K562 (cell line): ENCODE measurements around the gene NT5DC4. TPM values are rescaled to one million over a fixed set of nuclear protein-coding genes. Genes with fewer than 3 reads are reported as not detected.

Experiments used
- EP400 ChIP-seq: fragments of 450-650 bp; IDR thresholded peaks from 2 replicates; pipeline ENCODE4 v1.6.1; 2017; ENCODE audit warnings: antibody characterized with exemption, mild to moderate bottlenecking, moderate library complexity
- FIP1L1 ChIP-seq: fragments of 200-400 bp; formaldehyde crosslinking; IDR thresholded peaks from 2 replicates; pipeline ENCODE4 v1.6.1; 2018; ENCODE audit warnings: mild to moderate bottlenecking, low read depth, low read length; ENCODE audit not compliant: poor library complexity, severe bottlenecking
- FOS ChIP-seq: IDR thresholded peaks from 3 replicates; pipeline ENCODE4 v1.6.1; 2011; ENCODE audit not compliant: insufficient read length; ENCODE audit errors: extremely low read depth
- IRF2 ChIP-seq: sonication (generic); formaldehyde crosslinking; IDR thresholded peaks from 2 replicates; pipeline ENCODE4 v1.8.1; 2022; ENCODE audit warnings: mild to moderate bottlenecking, missing genetic modification reagents
- LCOR ChIP-seq: sonication (generic); formaldehyde crosslinking; IDR thresholded peaks from 2 replicates; pipeline ENCODE4 v1.8.0; 2022; ENCODE audit warnings: mild to moderate bottlenecking, missing genetic modification reagents
- MBD2 ChIP-seq: sonication (generic); IDR thresholded peaks from 2 replicates; pipeline ENCODE4 v1.6.1; 2016; ENCODE audit warnings: low read depth, borderline replicate concordance
- NFRKB ChIP-seq: fragments of 450-650 bp; IDR thresholded peaks from 2 replicates; pipeline ENCODE4 v1.6.1; 2016; ENCODE audit warnings: low read depth
- PCBP1 ChIP-seq: fragments of 200-400 bp; formaldehyde crosslinking; IDR thresholded peaks from 2 replicates; pipeline ENCODE4 v1.6.1; 2018; ENCODE audit warnings: mild to moderate bottlenecking, low read depth, low read length; ENCODE audit not compliant: poor library complexity, severe bottlenecking
- ZBTB1 ChIP-seq: sonication (generic); formaldehyde crosslinking; IDR thresholded peaks from 2 replicates; pipeline ENCODE4 v1.8.1; 2023; ENCODE audit warnings: missing genetic modification reagents, low read depth, mild to moderate bottlenecking, borderline replicate concordance
- ZNF24 ChIP-seq: fragments of 450-650 bp; IDR thresholded peaks from 2 replicates; pipeline ENCODE4 v1.6.1; 2016
- ZNF316 ChIP-seq: fragments of 450-650 bp; IDR thresholded peaks from 2 replicates; pipeline ENCODE4 v1.6.1; 2016
- ZNF408 ChIP-seq: fragments of 250-450 bp; sonication (Bioruptor Pico); IDR thresholded peaks from 2 replicates; pipeline ENCODE4 v1.4.0; 2020; ENCODE audit warnings: low read depth, mild to moderate bottlenecking, moderate library complexity
- ZNF41 ChIP-seq: fragments of 250-450 bp; sonication (Bioruptor Pico); conservative IDR thresholded peaks from 2 replicates; pipeline ENCODE4 v1.4.0; 2020; ENCODE audit warnings: mild to moderate bottlenecking
- polyA plus RNA-seq, 8 experiments: library from polyadenylated mRNA; depleted of rRNA in 4 of 8; stranded (reverse) in 5 of 8; unstranded in 3 of 8; fragments of >200 nt; fragmentation: Nextera tagmentation in 2 of 8; fragmentation: Illumina TruSeq in 1 of 8; extraction: Ambion mirVana in 2 of 8; extraction: Trizol in 1 of 8; gene quantifications; 2 replicates each; pipeline versions ENCODE4 v1.2.1 to v1.2.3, GENCODE V29; 2011 to 2014; ENCODE audit warnings: inconsistent platforms in 1 of 8, missing spikeins in 1 of 8
- total RNA-seq, 7 experiments: library from RNA; depleted of rRNA in 6 of 7; stranded (reverse); fragments of >200 nt in 6 of 7; fragmentation: Illumina TruSeq in 2 of 7; extraction: Trizol in 2 of 7; gene quantifications; 2 replicates each; pipeline versions ENCODE4 v1.2.1 to v1.2.3, GENCODE V29; 2011 to 2021; ENCODE audit warnings: low replicate concordance in 1 of 7
- TF ChIP-seq, protein P1 (sequence below): fragments of 200-800 bp; sonication (Bioruptor generic); IDR thresholded peaks from 2 replicates; pipeline ENCODE4 v1.6.1; 2017; ENCODE audit warnings: missing genetic modification characterization, missing compliant biosample characterization
- TF ChIP-seq, protein P2 (sequence below): fragments of 450-650 bp; formaldehyde crosslinking; IDR thresholded peaks from 2 replicates; pipeline ENCODE4 v1.4.0; 2022; ENCODE audit warnings: missing genetic modification characterization
- TF ChIP-seq, protein P3 (sequence below), 2 experiments: fragments of 450-650 bp; conservative IDR thresholded peaks; 2 replicates each; pipeline ENCODE4 v1.6.1; 2017; ENCODE audit warnings: mild to moderate bottlenecking in 2 of 2, moderate library complexity in 2 of 2
- TF ChIP-seq, protein P4 (sequence below): fragments of 250-450 bp; sonication (Bioruptor Pico); IDR thresholded peaks from 2 replicates; pipeline ENCODE4 v1.4.0; 2020; ENCODE audit warnings: borderline replicate concordance
- TF ChIP-seq, protein P5 (sequence below), 2 experiments: fragments of 450-650 bp in 1 of 2; sonication (generic) in 1 of 2; formaldehyde crosslinking; conservative IDR thresholded peaks; 2 replicates each; pipeline versions ENCODE4 v1.4.0 to v1.8.1; 2020 to 2022; ENCODE audit warnings: mild to moderate bottlenecking in 1 of 2, missing genetic modification reagents in 1 of 2

The NT5DC4 gene
- total and polyA plus RNA-seq, 9 of the 15 experiments (the other 6 are each of a cell fraction or from before 2014, with no cell fraction given) = 0.44 to 6.9 (median 2.5) TPM

DNA sequence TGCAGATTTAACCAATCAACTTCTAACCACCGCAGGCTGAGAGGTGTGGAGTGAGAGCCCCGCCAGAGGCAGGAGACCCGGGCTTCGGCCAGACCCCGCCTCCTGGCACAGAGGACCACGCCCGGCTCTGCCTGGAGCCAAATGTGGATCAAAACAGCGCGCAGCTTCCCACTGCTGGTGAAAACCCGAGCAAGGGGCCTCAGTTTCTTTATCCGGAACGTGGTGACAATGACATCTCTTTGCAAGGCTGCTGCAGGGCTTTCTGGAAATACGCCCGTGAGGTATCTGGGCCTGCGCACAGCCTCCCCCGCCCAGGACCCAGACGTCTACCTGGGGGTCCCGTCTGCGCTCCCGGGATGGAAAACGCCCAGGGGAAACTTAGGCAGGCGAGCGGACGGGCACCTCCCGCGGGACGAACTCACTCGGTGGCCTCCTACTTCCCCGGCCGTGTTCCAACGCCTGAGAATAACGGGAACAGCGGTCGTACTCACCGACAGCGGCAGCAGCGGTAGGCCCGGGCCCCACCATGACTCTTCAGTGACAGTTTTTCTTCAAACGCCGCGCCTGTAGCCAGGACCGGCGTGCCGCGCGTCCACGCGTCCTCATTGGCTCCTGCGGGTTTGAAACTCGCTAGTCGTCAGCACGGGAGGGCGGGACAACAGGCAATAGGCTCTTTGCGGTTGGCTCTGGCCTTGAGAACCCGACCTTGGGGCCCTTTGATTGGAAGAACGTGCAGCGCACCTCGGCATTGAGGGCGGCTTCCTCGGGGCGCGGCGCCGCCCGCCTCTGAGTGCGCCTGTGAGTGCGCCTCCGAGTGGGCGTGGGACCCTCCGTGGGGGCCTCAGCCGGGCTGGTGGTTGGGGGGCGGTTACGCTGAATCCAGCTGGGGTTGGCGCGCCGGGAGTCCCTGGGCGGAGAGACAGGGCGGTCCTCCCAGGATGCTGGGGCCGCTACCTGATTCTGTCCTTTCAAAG lies 43.5 kb downstream of the NT5DC4 start, which contains the start of gene CKAP2L (continued):
- TF ChIP-seq FIP1L1 (peak; percentile 30), EP400 (peak; percentile 98), ZNF408 (CRISPR knock-in tag) (no peak), ZBTB1 (peak; percentile 78), FOS (peak; percentile 88), ZNF316 (0 out of 2 replicates have a peak, but pooled peaks have one; percentile 6), PCBP1 (peak; percentile 58), MBD2 (peak; percentile 88), NFRKB (peak; percentile 52; the same call in 1 of the 2 replicates), LCOR (CRISPR knock-in tag) (peak; percentile 84), ZNF24 (no peak), IRF2 (no peak), ZNF41 (CRISPR knock-in tag) (no peak)
- TF ChIP-seq, protein P1, sequence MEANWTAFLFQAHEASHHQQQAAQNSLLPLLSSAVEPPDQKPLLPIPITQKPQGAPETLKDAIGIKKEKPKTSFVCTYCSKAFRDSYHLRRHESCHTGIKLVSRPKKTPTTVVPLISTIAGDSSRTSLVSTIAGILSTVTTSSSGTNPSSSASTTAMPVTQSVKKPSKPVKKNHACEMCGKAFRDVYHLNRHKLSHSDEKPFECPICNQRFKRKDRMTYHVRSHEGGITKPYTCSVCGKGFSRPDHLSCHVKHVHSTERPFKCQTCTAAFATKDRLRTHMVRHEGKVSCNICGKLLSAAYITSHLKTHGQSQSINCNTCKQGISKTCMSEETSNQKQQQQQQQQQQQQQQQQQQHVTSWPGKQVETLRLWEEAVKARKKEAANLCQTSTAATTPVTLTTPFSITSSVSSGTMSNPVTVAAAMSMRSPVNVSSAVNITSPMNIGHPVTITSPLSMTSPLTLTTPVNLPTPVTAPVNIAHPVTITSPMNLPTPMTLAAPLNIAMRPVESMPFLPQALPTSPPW (CRISPR knock-in tag) = peak; percentile 21; the same call in 1 of the 2 replicates
- TF ChIP-seq, protein P2, sequence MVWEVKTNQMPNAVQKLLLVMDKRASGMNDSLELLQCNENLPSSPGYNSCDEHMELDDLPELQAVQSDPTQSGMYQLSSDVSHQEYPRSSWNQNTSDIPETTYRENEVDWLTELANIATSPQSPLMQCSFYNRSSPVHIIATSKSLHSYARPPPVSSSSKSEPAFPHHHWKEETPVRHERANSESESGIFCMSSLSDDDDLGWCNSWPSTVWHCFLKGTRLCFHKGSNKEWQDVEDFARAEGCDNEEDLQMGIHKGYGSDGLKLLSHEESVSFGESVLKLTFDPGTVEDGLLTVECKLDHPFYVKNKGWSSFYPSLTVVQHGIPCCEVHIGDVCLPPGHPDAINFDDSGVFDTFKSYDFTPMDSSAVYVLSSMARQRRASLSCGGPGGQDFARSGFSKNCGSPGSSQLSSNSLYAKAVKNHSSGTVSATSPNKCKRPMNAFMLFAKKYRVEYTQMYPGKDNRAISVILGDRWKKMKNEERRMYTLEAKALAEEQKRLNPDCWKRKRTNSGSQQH (CRISPR knock-in tag) = no peak
- TF ChIP-seq, protein P3, sequence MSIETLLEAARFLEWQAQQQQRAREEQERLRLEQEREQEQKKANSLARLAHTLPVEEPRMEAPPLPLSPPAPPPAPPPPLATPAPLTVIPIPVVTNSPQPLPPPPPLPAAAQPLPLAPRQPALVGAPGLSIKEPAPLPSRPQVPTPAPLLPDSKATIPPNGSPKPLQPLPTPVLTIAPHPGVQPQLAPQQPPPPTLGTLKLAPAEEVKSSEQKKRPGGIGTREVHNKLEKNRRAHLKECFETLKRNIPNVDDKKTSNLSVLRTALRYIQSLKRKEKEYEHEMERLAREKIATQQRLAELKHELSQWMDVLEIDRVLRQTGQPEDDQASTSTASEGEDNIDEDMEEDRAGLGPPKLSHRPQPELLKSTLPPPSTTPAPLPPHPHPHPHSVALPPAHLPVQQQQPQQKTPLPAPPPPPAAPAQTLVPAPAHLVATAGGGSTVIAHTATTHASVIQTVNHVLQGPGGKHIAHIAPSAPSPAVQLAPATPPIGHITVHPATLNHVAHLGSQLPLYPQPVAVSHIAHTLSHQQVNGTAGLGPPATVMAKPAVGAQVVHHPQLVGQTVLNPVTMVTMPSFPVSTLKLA (conservative IDR thresholded peaks at IDR 0.05) = peak; percentile 94 to 97
- TF ChIP-seq, protein P4, sequence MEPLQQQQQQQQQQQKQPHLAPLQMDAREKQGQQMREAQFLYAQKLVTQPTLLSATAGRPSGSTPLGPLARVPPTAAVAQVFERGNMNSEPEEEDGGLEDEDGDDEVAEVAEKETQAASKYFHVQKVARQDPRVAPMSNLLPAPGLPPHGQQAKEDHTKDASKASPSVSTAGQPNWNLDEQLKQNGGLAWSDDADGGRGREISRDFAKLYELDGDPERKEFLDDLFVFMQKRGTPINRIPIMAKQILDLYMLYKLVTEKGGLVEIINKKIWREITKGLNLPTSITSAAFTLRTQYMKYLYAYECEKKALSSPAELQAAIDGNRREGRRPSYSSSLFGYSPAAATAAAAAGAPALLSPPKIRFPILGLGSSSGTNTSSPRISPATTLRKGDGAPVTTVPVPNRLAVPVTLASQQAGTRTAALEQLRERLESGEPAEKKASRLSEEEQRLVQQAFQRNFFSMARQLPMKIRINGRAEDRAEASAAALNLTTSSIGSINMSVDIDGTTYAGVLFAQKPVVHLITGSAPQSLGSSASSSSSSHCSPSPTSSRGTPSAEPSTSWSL = no peak
- TF ChIP-seq, protein P5, sequence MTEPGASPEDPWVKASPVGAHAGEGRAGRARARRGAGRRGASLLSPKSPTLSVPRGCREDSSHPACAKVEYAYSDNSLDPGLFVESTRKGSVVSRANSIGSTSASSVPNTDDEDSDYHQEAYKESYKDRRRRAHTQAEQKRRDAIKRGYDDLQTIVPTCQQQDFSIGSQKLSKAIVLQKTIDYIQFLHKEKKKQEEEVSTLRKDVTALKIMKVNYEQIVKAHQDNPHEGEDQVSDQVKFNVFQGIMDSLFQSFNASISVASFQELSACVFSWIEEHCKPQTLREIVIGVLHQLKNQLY (CRISPR knock-in tag; conservative IDR thresholded peaks at IDR 0.05) = no peak
